Superior temporal gyrus (tissue), 1 donor: ENCODE results near the gene CAPZA1.
A peak's percentile ranks its signal among the peaks of the same experiment; 100 is the strongest.
"Not testable (repeated sequence)": the region's sequence is repeated elsewhere in the genome, so short reads cannot be mapped to it uniquely, and the experiment has no call there.

ENCODE experiments used
- DNase-seq: peaks from one replicate; pipeline ENCODE4 v3.0.0-alpha.2; 2016; ENCODE audit errors: extremely low spot score

Gene CAPZA1

GRCh38 chr1:112619518-112620376 lies at the start of gene CAPZA1:
CAPZA1 (plus strand) TSS chr1:112619832; CDS start chr1:112619845, 13 bp downstream.
- DNase-seq: peak; percentile 91

- DNase-seq: no peak
These were observed 44.4 kb upstream of the CAPZA1 start for GRCh38 chr1:112575154-112575804.

GRCh38 chr1:112576240-112576639 lies 43.4 kb upstream of the CAPZA1 start:
- no peak for DNase-seq

- DNase-seq: no peak
These were observed 39.7 kb upstream of the CAPZA1 start for GRCh38 chr1:112579801-112580510.

- DNase-seq: no peak
These were observed 37.9 kb upstream of the CAPZA1 start for GRCh38 chr1:112581586-112582192.

GRCh38 chr1:112583366-112583765 lies 36.3 kb upstream of the CAPZA1 start:
- DNase-seq: no peak

- DNase-seq: no peak
These were observed 29.9 kb upstream of the CAPZA1 start for GRCh38 chr1:112589766-112590165.

- DNase-seq: no peak
These were observed 25.3 kb upstream of the CAPZA1 start for GRCh38 chr1:112594208-112594876.

GRCh38 chr1:112599477-112599876 lies 20.2 kb upstream of the CAPZA1 start:
- no peak for DNase-seq

GRCh38 chr1:112603012-112603411 lies 16.6 kb upstream of the CAPZA1 start:
- DNase-seq: no peak

GRCh38 chr1:112603541-112603940 lies 16.1 kb upstream of the CAPZA1 start:
- no peak for DNase-seq

GRCh38 chr1:112605633-112606327 lies 13.9 kb upstream of the CAPZA1 start:
- DNase-seq: no peak

GRCh38 chr1:112614460-112615065 lies 5.1 kb upstream of the CAPZA1 start:
- DNase-seq: no peak

- DNase-seq: peak; percentile 81
These were observed 1.4 kb upstream of the CAPZA1 start for GRCh38 chr1:112618114-112618720.

- DNase-seq: peak; percentile 91
These were observed 713 bp upstream of the CAPZA1 start, which contains the start of gene ST7L for GRCh38 chr1:112618721-112619517. ST7L (minus strand) TSS chr1:112619141; CDS start chr1:112619113, 28 bp downstream.

GRCh38 chr1:112620377-112620695 lies 704 bp downstream of the CAPZA1 start:
- no peak for DNase-seq

GRCh38 chr1:112624493-112624892 lies 4.9 kb downstream of the CAPZA1 start:
- not testable (repeated sequence) for DNase-seq

- DNase-seq: peak; percentile 48
These were observed 6.1 kb downstream of the CAPZA1 start for GRCh38 chr1:112625696-112626095.

GRCh38 chr1:112626193-112626592 lies 6.6 kb downstream of the CAPZA1 start:
- DNase-seq: no peak
